CD4-positive, alpha-beta memory T cell (primary cell): ENCODE data around the gene FKBP5. TPM values are rescaled to one million over a fixed set of nuclear protein-coding genes. Genes with fewer than 3 reads are reported as not detected.
"Not testable (repeated sequence)": the region's sequence is repeated elsewhere in the genome, so short reads cannot be mapped to it uniquely, and the experiment has no call there.

Experiments
- CTCF ChIA-PET: fragments of 350-600 bp; sonication (Branson Sonifier 250); formaldehyde crosslinking; loops from one replicate; lab custom pipeline; 2021; ENCODE audit warnings: inconsistent platforms; ENCODE audit not compliant: partially characterized antibody; lab: Charles Lee
- POLR2A ChIA-PET: fragments of 350-600 bp; sonication (Branson Sonifier 250); formaldehyde crosslinking; loops from one replicate; lab custom pipeline; 2021; ENCODE audit not compliant: partially characterized antibody; lab: Charles Lee
- DNase-seq, 5 donors: peaks; one replicate each; pipeline versions ENCODE4 v3.0.0 to v3.0.0-alpha.2; 2020 to 2022; ENCODE audit warnings: mixed read lengths in 1 of 5
- H3K27ac ChIP-seq: one replicate; pipeline ENCODE4 v1.7.0; 2013; ENCODE audit warnings: low read depth, low read length
- H3K27me3 ChIP-seq: 2 replicates; pipeline ENCODE4 v1.7.0; 2013; ENCODE audit warnings: mild to moderate bottlenecking, low read length, moderate library complexity; ENCODE audit not compliant: insufficient read depth
- H3K36me3 ChIP-seq: 2 replicates; pipeline ENCODE4 v1.7.0; 2013; ENCODE audit warnings: mild to moderate bottlenecking, low read length, moderate library complexity; ENCODE audit not compliant: insufficient read depth
- H3K4me1 ChIP-seq: 2 replicates; pipeline ENCODE4 v1.7.0; 2013; ENCODE audit warnings: mild to moderate bottlenecking, low read length, moderate library complexity; ENCODE audit not compliant: insufficient read depth
- H3K4me3 ChIP-seq, 2 donors: one replicate each; pipeline ENCODE4 v1.7.0; 2013; ENCODE audit warnings: low read length in 2 of 2, mild to moderate bottlenecking in 1 of 2
- H3K9me3 ChIP-seq, 2 donors: one replicate each; pipeline ENCODE4 v1.7.0; 2013; ENCODE audit warnings: low read length in 2 of 2, control low read depth in 1 of 2; ENCODE audit not compliant: control insufficient read depth in 1 of 2
- H3K27ac Mint-ChIP-seq, 7 donors: one replicate each; pipeline ENCODE4 v1.8.0; 2020 to 2021; ENCODE audit warnings: mixed read lengths in 7 of 7, mild to moderate bottlenecking in 6 of 7, inconsistent platforms in 3 of 7, moderate library complexity in 3 of 7
- H3K27me3 Mint-ChIP-seq, 2 donors: one replicate each; pipeline ENCODE4 v1.8.0; 2020 to 2021; ENCODE audit warnings: mixed read lengths in 2 of 2
- H3K36me3 Mint-ChIP-seq, 2 donors: one replicate each; pipeline ENCODE4 v1.8.0; 2020 to 2021; ENCODE audit warnings: mixed read lengths in 2 of 2, inconsistent platforms in 1 of 2, mild to moderate bottlenecking in 1 of 2
- H3K4me1 Mint-ChIP-seq, 4 donors: one replicate each; pipeline ENCODE4 v1.8.0; 2020 to 2021; ENCODE audit warnings: mixed read lengths in 4 of 4, mild to moderate bottlenecking in 1 of 4
- H3K4me3 Mint-ChIP-seq, 8 donors: one replicate each; pipeline ENCODE4 v1.8.0; 2020 to 2021; ENCODE audit warnings: mixed read lengths in 8 of 8, mild to moderate bottlenecking in 7 of 8, moderate library complexity in 6 of 8, inconsistent platforms in 3 of 8
- H3K9me3 Mint-ChIP-seq, 8 donors: one replicate each; pipeline ENCODE4 v1.8.0; 2020 to 2021; ENCODE audit warnings: mixed read lengths in 8 of 8, mild to moderate bottlenecking in 5 of 8, inconsistent platforms in 3 of 8, moderate library complexity in 1 of 8
- intact Hi-C: fragments of 100-400 bp; cut with micrococcal nuclease; formaldehyde crosslinking; loops from one replicate; pipeline ENCODE4 v1.15.1; 2023
- polyA plus RNA-seq, 2 donors: library from polyadenylated mRNA; unstranded; fragments of 300-500 nt; fragmentation: Illumina TruSeq; gene quantifications; one replicate each; pipeline ENCODE4 v1.2.3, GENCODE V29; 2021
- total RNA-seq, 2 experiments: library from RNA; stranded (reverse); gene quantifications; one replicate each; pipeline ENCODE4 v1.2.3, GENCODE V29; 2021

FKBP5 gene
- total and polyA plus RNA-seq, 4 experiments from 2014 or later: 72.9 to 233 (median 84.2) TPM

- Histone ChIP-seq H3K9me3 (no peaks in the 10 kb centered on the region), H3K27me3 (no peaks in the 10 kb centered on the region), H3K4me1 (peaks cover 5% of the 10 kb centered on the region), H3K27ac (no peak overlapping the region), H3K4me3 (no peak overlapping the region), H3K36me3 (no peaks in the 10 kb centered on the region)
- DNase-seq: peak in 3 of 5 donors; percentile 31 to 65 (median 36)
- peak overlapping the region in 2 of 8 donors; percentile 16 to 24 for H3K4me3 Mint-ChIP-seq
- ChIA-PET POLR2A (interaction anchor here (1.3 to 2.1 kb wide), 3 partner anchors 8 to 21 kb away, joined by 3 to 9 read pairs (median 3); partner anchors contain the start of gene FKBP5), CTCF (interaction anchor here (0.7 to 1.3 kb wide), 3 partner anchors 9 to 87 kb away, joined by 3 to 4 read pairs (median 3); no protein-coding TSS in a partner anchor)
- H3K9me3 Mint-ChIP-seq: peaks cover 0 to 6% (median 0%) of the 10 kb centered on the region in 8 donors
- peaks cover 8 to 21% (median 16%) of the 10 kb centered on the region in 4 donors for H3K4me1 Mint-ChIP-seq
- H3K36me3 Mint-ChIP-seq: no peaks in the 10 kb centered on the region
- H3K27ac Mint-ChIP-seq: peak overlapping the region in 3 of 7 donors; percentile 25 to 48 (median 47)
- intact Hi-C loops: no loop called here
- H3K27me3 Mint-ChIP-seq: no peaks in the 10 kb centered on the region
Measured at GRCh38 chr6:35710241-35710847, 21.6 kb upstream of the FKBP5 start.

GRCh38 chr6:35708585-35708984, 19.9 kb upstream of the FKBP5 start:
- no peak overlapping the region for H3K4me3 Mint-ChIP-seq
- H3K27me3 Mint-ChIP-seq: no peaks in the 10 kb centered on the region
- peak overlapping the region in 1 of 7 donors; percentile 36 for H3K27ac Mint-ChIP-seq
- no peak for DNase-seq
- H3K4me1 ChIP-seq: peaks cover 5% of the 10 kb centered on the region
- intact Hi-C loops: no loop called here
- ChIA-PET CTCF (no interaction called here), POLR2A (no interaction called here)
- H3K4me1 Mint-ChIP-seq: peaks cover 6 to 17% (median 13%) of the 10 kb centered on the region in 4 donors
- H3K36me3 Mint-ChIP-seq: no peaks in the 10 kb centered on the region
- no peak overlapping the region for H3K4me3 ChIP-seq
- no peaks in the 10 kb centered on the region for H3K9me3 ChIP-seq
- no peak overlapping the region for H3K27ac ChIP-seq
- peaks cover 0 to 6% (median 1%) of the 10 kb centered on the region in 8 donors for H3K9me3 Mint-ChIP-seq
- H3K36me3 ChIP-seq: no peaks in the 10 kb centered on the region
- H3K27me3 ChIP-seq: no peaks in the 10 kb centered on the region

DNA sequence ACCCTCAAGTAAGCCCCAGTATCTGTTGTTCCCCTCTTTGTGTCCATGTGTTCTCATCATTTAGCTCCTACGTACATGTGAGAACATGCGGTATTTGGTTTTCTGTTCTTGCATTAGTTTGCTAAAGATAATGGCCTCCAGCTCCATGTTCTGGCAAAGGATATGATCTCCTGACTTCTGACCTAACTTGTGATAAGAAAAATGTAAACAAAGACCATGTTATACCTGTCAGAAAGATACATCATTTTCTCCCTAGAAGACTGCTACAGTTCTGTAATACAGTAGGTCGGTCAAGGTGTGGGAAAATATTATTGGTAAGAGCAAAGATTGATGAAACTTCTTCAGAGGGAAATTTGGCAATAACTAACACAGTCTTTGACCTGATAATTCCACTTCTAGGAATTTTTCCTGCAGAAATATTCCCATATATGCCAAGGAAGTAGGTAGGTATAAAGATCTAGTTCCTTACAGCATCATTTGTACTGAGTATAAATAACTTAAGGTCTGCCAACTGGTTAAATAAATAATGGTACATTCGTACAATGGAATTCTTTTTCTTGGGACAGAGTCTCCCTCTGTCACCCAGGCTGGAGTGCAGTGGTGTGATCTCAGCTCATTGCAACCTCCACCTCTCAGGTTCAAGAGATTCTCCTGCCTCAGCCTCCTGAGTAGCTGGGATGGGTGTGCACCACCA, 19.1 kb upstream of the FKBP5 start:
- H3K27me3 ChIP-seq: no peaks in the 10 kb centered on the region
- H3K27ac ChIP-seq: no peak overlapping the region
- H3K4me3 ChIP-seq: no peak overlapping the region
- Mint-ChIP-seq H3K27me3 (no peaks in the 10 kb centered on the region), H3K4me3 (no peak overlapping the region), H3K9me3 (peaks cover 0 to 6% (median 1%) of the 10 kb centered on the region in 8 donors), H3K27ac (no peak overlapping the region), H3K4me1 (peaks cover 4 to 13% (median 9%) of the 10 kb centered on the region in 4 donors), H3K36me3 (no peaks in the 10 kb centered on the region)
- H3K36me3 ChIP-seq: no peaks in the 10 kb centered on the region
- H3K4me1 ChIP-seq: no peaks in the 10 kb centered on the region
- intact Hi-C loops: no loop called here
- ChIA-PET CTCF (no interaction called here), POLR2A (interaction anchor here (0.6 kb wide), 1 partner anchor 91 kb away, joined by 3 read pairs; no protein-coding TSS in a partner anchor)
- H3K9me3 ChIP-seq: no peaks in the 10 kb centered on the region
- no peak for DNase-seq

GRCh38 chr6:35706468-35706867, 17.8 kb upstream of the FKBP5 start:
- no peaks in the 10 kb centered on the region for H3K27me3 Mint-ChIP-seq
- POLR2A ChIA-PET: no interaction called here

GRCh38 chr6:35703554-35703953, 14.8 kb upstream of the FKBP5 start:
- Histone ChIP-seq H3K4me1 (no peaks in the 10 kb centered on the region), H3K36me3 (no peaks in the 10 kb centered on the region), H3K9me3 (no peaks in the 10 kb centered on the region), H3K27ac (no peak overlapping the region), H3K4me3 (no peak overlapping the region), H3K27me3 (no peaks in the 10 kb centered on the region)
- Mint-ChIP-seq H3K27ac (peak overlapping the region in 1 of 7 donors; percentile 47), H3K27me3 (no peaks in the 10 kb centered on the region), H3K4me3 (no peak overlapping the region), H3K4me1 (peaks cover 0 to 2% (median 0%) of the 10 kb centered on the region in 4 donors), H3K9me3 (peaks cover 0 to 6% (median under 1%) of the 10 kb centered on the region in 8 donors), H3K36me3 (no peaks in the 10 kb centered on the region)
- POLR2A ChIA-PET: interaction anchor here (0.9 kb wide), 1 partner anchor 29 kb away, joined by 3 read pairs; no protein-coding TSS in a partner anchor
- intact Hi-C loops: no loop called here
- no peak for DNase-seq
- CTCF ChIA-PET: no interaction called here

More at GRCh38 chr6:35706468-35706867, 17.8 kb upstream of the FKBP5 start:
- H3K4me3 Mint-ChIP-seq: no peak overlapping the region
- Histone ChIP-seq H3K4me3 (no peak overlapping the region), H3K36me3 (no peaks in the 10 kb centered on the region), H3K27me3 (no peaks in the 10 kb centered on the region), H3K4me1 (no peaks in the 10 kb centered on the region), H3K9me3 (no peaks in the 10 kb centered on the region), H3K27ac (no peak overlapping the region)
- intact Hi-C loops: no loop called here
- no peaks in the 10 kb centered on the region for H3K36me3 Mint-ChIP-seq
- CTCF ChIA-PET: no interaction called here
- H3K9me3 Mint-ChIP-seq: peaks cover 0 to 6% (median 1%) of the 10 kb centered on the region in 8 donors
- H3K27ac Mint-ChIP-seq: no peak overlapping the region
- H3K4me1 Mint-ChIP-seq: peaks cover 4 to 13% (median 9%) of the 10 kb centered on the region in 4 donors
- no peak for DNase-seq

DNA sequence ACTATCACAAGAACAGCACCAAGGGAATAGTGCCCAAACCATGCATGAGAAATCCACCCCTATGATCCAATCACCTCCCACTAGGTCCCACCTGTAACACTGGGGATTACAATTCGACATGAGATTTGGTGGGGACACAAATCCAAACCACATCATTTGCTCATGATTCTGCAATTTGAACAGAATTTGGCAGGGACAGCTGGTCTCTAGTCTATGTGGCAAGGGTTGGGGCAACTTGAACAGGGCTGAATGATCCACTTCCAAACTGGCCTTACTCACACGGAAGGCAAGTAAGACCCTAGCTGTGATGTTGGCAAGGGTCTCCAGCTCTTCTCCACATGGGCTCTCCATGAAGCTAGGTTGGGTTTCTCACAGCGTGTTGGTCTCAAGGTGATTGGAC, 10.1 kb upstream of the FKBP5 start:
- Mint-ChIP-seq H3K36me3 (no peaks in the 10 kb centered on the region), H3K27ac (no peak overlapping the region), H3K9me3 (peaks cover 0 to 4% (median 0%) of the 10 kb centered on the region in 8 donors), H3K4me1 (peaks cover 0 to 2% (median 0%) of the 10 kb centered on the region in 4 donors), H3K4me3 (no peak overlapping the region), H3K27me3 (no peaks in the 10 kb centered on the region)
- Histone ChIP-seq H3K27me3 (no peaks in the 10 kb centered on the region), H3K27ac (no peak overlapping the region), H3K4me3 (no peak overlapping the region), H3K9me3 (no peaks in the 10 kb centered on the region), H3K36me3 (no peaks in the 10 kb centered on the region), H3K4me1 (no peaks in the 10 kb centered on the region)
- intact Hi-C loops: no loop called here
- DNase-seq: no peak
- ChIA-PET POLR2A (interaction anchor here (1.2 kb wide), 1 partner anchor 9 kb away, joined by 3 read pairs; no protein-coding TSS in a partner anchor), CTCF (no interaction called here)

DNA sequence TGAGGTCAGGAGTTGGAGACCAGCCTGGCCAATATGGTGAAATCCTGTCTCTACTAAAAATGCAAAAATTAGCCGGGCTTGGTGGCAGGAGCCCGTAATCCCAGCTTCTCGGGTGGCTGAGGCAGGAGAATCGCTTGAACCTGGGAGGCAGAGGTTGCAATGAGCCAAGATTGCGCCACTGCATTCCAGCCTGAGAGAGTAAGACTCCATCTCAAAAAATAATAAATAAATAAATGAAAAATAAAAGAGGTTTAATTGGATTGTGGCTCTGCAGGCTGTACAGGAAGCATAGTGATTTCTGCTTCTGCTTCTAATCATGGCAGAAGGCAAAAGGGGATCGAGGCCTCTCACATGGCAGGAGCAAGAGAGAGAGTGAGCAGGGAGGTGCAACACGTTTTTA, 9.7 kb upstream of the FKBP5 start:
- H3K36me3 Mint-ChIP-seq, H3K4me1 ChIP-seq, H3K27me3 Mint-ChIP-seq, intact Hi-C loops, H3K9me3 ChIP-seq, H3K36me3 ChIP-seq, H3K4me3 ChIP-seq, DNase-seq, H3K4me3 Mint-ChIP-seq, POLR2A ChIA-PET, H3K27ac ChIP-seq, H3K9me3 Mint-ChIP-seq, CTCF ChIA-PET, H3K4me1 Mint-ChIP-seq, H3K27me3 ChIP-seq, H3K27ac Mint-ChIP-seq: not testable (repeated sequence)
